Measurements from ENCODE around the gene SLC39A11. TPM values are rescaled to one million over a fixed set of nuclear protein-coding genes. Genes with fewer than 3 reads are reported as not detected.
"Not testable (repeated sequence)": the region's sequence is repeated elsewhere in the genome, so short reads cannot be mapped to it uniquely, and the experiment has no call there.

Gene SLC39A11
- total RNA-seq, 1 donor = 15.8 TPM

DNA sequence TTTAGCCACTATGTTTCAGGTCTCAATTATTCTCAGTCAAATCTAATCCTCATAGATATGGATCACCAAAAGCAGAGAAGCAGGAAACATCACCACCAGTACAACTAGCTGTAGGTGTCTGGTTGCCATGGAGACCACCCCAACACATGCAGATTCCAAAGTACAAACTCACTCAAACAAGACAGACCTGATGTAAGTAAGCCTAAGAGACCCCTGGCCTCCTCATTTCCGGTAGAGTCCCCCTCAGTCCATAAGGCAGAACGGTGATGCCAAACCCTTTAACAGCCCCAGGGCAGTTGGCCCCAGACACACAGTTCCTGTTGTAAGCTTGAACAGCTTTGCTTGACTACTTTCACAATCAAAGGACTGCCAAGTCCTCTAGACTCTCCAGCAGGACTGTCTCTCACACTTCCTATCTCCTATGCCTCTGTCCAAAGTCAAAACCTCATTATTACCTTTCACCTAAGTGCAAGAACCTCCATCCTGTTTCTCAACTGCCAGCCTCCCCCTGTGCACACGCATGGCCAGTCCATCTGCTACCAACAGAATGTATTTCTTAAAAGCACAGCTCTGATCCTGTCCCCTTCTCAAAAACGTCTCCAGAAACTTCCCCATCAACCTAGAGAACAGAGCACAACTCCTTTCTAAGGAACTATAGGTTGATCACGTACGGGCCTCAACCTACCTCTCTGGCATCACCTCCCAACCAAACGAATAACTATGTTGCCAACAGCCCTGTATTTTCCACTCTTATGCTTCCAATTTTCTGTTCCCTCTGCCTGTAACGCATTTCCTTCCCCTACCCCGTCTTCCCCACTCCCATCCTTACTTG is 23.9 kb downstream of the SLC39A11 start:
- TF ChIP-seq, protein P1, sequence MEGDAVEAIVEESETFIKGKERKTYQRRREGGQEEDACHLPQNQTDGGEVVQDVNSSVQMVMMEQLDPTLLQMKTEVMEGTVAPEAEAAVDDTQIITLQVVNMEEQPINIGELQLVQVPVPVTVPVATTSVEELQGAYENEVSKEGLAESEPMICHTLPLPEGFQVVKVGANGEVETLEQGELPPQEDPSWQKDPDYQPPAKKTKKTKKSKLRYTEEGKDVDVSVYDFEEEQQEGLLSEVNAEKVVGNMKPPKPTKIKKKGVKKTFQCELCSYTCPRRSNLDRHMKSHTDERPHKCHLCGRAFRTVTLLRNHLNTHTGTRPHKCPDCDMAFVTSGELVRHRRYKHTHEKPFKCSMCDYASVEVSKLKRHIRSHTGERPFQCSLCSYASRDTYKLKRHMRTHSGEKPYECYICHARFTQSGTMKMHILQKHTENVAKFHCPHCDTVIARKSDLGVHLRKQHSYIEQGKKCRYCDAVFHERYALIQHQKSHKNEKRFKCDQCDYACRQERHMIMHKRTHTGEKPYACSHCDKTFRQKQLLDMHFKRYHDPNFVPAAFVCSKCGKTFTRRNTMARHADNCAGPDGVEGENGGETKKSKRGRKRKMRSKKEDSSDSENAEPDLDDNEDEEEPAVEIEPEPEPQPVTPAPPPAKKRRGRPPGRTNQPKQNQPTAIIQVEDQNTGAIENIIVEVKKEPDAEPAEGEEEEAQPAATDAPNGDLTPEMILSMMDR (IDR thresholded peaks at IDR 0.05; ENCODE audit: insufficient read depth, low read length) = no peak
- peak; percentile 36 for DNase-seq (ENCODE audit: low read depth)
- H3K4me3 ChIP-seq (ENCODE audit: low read depth, low read length) = no peak overlapping the region

DNA sequence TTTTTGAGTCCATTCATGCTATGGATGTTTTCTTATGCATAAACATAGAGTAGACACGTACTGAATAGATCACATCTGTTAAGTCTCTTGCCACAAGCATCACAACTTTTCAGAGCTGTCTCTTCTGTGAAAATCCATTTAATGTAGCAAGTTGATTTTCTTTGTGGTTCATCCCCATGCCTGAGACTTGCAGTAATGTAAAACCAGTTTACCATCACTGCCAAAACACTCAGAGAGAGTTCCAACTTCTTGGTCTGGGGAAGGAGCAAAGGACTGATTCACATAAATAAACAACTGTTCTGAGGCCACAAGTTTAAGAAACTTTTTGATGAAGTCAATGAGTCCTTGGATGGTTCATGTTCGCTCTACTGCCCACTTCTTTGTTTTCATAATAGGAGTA is 24.8 kb downstream of the SLC39A11 start:
- peak; percentile 80 for DNase-seq (ENCODE audit: low read depth)
- not testable (repeated sequence) for H3K4me3 ChIP-seq (ENCODE audit: low read depth, low read length)

DNA sequence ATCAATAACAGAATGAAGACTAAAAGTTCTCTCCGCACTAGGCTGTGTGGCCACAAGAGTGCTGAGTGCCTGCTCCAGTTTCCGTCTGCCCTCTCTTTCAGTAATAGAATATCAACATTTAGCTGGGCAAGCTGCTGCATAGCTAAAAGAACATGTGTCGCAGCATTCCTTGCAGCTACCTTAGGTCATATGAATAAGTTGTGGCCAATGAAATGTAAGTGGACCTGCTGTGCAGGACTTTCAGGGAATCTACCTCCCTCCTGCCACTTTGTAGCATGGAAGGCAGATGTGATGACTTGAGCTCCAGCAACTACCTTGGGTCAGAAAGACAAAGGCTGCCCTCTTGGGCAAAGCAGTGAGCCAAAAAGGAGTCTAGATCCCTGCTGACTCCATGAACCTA is 25.4 kb downstream of the SLC39A11 start:
- no peak overlapping the region for H3K4me3 ChIP-seq (ENCODE audit: low read depth, low read length)
- TF ChIP-seq, protein P1 (IDR thresholded peaks at IDR 0.05; ENCODE audit: insufficient read depth, low read length) = no peak
- no peak for DNase-seq (ENCODE audit: low read depth)

DNA sequence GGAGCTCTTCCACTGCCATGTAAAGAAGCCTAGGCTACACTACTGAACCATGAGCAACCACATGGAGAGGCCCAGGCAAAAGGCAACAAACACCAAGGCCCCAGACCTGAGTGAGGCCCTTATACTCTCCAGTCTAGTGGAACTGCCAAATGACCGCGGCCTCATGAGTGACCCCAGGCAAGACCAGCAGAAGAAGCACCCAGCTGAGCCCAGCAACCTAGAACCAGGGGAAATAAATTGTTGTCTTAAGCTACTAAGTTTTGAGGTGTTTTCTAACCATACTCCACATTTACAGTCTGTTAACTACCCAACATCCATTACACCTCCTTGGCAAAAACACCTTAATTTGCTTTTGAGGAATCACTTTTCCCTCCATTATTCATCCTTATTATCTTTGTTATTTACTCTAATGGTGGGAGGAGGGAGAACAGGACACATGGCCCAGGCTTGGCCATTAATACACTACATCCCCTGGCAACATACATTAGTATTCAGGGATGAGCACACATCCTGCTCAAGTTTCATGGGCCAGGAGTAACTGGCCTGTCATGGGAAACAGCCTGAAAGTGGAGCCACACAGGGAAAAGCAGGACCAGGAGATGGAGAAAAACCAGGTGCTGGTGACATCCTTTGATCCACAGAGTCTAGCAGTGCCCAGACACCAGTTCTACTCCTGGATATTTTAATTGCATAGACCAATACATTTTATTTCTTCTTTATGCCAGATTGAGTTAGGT is 26.2 kb downstream of the SLC39A11 start:
- H3K4me3 ChIP-seq (ENCODE audit: low read depth, low read length) = no peak overlapping the region
- TF ChIP-seq, protein P1 (IDR thresholded peaks at IDR 0.05; ENCODE audit: insufficient read depth, low read length) = no peak
- DNase-seq (ENCODE audit: low read depth) = no peak

DNA sequence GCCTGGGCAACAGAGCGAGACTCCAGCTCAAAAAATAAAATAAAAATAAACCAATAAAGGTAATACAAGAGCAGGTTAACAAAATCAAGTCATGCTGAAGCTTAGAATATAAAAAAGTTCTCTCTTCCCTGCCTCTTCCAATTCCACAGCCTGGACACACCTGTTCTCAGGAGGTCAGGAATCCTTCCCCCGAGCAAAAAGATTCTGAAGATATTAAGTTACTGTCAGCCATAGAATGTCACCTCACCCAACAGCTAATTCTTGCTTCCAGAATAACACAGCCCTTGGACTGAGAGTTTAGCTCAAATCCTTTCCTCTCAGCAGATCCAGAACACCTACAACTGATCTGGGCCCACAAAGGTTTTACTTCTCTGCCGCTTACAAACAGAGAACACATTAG is 27.1 kb downstream of the SLC39A11 start:
- DNase-seq (ENCODE audit: low read depth) = no peak
- no peak overlapping the region for H3K4me3 ChIP-seq (ENCODE audit: low read depth, low read length)
- TF ChIP-seq, protein P1 (IDR thresholded peaks at IDR 0.05; ENCODE audit: insufficient read depth, low read length) = no peak

DNA sequence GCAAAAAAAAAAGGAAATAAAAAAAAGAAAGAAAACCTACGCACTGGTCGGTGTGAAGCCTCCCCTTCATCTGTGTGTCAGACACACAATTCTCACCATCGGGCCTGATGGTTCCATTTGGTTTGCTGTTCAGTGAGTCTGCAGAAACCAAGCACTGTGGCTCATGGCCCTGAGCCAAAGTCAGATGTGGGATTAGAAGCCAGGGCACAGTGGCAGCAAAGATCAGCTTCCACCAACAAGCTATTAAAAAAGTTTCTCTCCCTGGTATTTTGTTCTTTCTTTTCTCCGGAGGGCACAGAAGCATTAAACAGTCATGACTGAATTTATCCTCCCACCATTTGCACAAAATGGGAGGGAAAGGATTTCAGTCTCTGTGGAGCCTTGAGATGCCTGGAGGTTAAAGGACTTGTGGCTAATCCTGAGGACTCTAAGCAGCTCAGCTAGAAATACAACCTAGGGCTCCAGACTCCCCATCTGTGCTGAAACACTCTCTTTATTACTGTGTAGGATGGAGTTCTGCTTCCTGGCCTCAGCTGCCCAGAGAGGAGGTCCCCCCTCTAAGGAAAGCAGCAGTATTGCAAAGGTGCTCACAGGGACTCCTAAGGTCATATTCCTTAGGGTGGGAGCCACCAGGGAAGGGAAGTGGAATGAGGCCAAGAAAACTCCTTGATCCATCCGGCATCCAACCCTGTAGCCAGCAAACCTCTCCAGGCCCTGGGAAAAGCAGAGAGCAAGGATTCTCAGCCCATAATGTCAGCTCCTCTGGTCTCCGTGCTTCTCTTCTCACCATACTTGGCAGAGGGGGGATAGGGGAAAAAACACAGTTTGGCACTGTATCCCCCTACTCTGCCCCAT is 28.2 kb downstream of the SLC39A11 start:
- TF ChIP-seq, protein P1 (IDR thresholded peaks at IDR 0.05; ENCODE audit: insufficient read depth, low read length) = no peak
- no peak for DNase-seq (ENCODE audit: low read depth)

More for the DNA sequence above, 28.2 kb downstream of the SLC39A11 start:
- no peak overlapping the region for H3K4me3 ChIP-seq (ENCODE audit: low read depth, low read length)

All from fibroblast of the aortic adventitia (primary cell).